MM.1S (cell line): ENCODE data around the gene UBE3B.

Experiments used
- EZH2 ChIP-seq: fragments of 300-600 bp; sonication (generic); optimal IDR thresholded peaks from 2 replicates; pipeline ENCODE3; 2017; ENCODE audit warnings: low read depth, mild to moderate bottlenecking, antibody characterized with exemption, low read length, mixed read lengths
- EZH2phosphoT487 ChIP-seq: fragments of 300-600 bp; sonication (generic); IDR thresholded peaks from 2 replicates; pipeline ENCODE4 v1.6.1; 2018; ENCODE audit warnings: antibody characterized with exemption, low read length
- TF ChIP-seq, protein P1 (sequence below): fragments of 300-600 bp; sonication (generic); IDR thresholded peaks from 2 replicates; pipeline ENCODE4 v1.5.1; 2016; ENCODE audit warnings: antibody characterized with exemption, low read length, mixed read lengths

DNA sequence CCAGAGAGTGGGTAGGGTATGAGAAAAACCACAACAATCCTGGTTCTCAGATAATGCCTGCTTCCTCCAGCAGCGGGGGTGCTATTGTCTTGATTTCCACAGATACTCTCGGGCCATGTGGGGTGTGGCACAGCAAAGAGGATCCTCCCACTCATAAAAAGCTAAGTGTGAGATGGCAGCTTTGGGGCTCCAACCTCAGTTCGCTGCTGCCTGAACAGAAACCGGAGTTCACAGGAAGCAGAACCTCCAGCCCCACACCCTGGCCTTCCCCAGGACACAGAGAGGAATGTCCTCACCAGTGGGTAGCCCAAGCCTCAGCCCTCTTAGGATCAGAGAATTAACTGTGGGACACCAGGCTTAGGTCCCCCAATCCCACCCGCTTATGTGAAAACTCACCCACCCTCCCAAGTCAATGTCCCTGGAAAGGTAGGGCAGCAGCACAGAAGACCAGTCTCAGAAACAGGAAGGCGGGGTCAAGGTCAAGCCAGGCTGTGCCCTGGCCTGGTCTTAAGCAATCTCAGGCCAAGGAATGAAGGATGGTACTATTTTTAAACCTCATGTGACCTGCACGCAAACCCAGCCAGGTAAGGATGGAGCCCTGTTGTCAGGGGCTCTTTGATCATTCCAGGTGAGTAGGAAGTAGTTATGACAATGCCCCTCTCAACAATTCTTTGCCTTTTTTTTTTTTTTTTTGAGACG, 9.3 kb upstream of the UBE3B start:
- TF ChIP-seq, protein P1, sequence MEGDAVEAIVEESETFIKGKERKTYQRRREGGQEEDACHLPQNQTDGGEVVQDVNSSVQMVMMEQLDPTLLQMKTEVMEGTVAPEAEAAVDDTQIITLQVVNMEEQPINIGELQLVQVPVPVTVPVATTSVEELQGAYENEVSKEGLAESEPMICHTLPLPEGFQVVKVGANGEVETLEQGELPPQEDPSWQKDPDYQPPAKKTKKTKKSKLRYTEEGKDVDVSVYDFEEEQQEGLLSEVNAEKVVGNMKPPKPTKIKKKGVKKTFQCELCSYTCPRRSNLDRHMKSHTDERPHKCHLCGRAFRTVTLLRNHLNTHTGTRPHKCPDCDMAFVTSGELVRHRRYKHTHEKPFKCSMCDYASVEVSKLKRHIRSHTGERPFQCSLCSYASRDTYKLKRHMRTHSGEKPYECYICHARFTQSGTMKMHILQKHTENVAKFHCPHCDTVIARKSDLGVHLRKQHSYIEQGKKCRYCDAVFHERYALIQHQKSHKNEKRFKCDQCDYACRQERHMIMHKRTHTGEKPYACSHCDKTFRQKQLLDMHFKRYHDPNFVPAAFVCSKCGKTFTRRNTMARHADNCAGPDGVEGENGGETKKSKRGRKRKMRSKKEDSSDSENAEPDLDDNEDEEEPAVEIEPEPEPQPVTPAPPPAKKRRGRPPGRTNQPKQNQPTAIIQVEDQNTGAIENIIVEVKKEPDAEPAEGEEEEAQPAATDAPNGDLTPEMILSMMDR: no peak
- TF ChIP-seq EZH2: no peak
- TF ChIP-seq EZH2phosphoT487: no peak
